DOHH2 (cell line): ENCODE data around the gene BTBD6.

Source experiments
- H3F3A ChIP-seq: fragments of 200-600 bp; sonication (generic), shearing (Covaris generic); 2 replicates; pipeline ENCODE4 v1.6.0; 2016; ENCODE audit warnings: antibody characterized with exemption, mild to moderate bottlenecking; ENCODE audit not compliant: control insufficient read depth, insufficient read depth
- H3K27ac ChIP-seq: fragments of 200-600 bp; sonication (generic); 2 replicates; pipeline ENCODE4 v1.5.1; 2014; ENCODE audit warnings: low read depth, mild to moderate bottlenecking, low read length, moderate library complexity
- H3K27me3 ChIP-seq: fragments of 200-600 bp; sonication (generic); 2 replicates; pipeline ENCODE4 v1.6.1; 2014; ENCODE audit warnings: mild to moderate bottlenecking, low read length, mixed read lengths; ENCODE audit not compliant: control insufficient read depth
- H3K36me3 ChIP-seq: fragments of 200-600 bp; sonication (generic); 2 replicates; pipeline ENCODE4 v1.6.1; 2014; ENCODE audit warnings: mild to moderate bottlenecking, low read length, moderate library complexity, mixed read lengths; ENCODE audit not compliant: control insufficient read depth
- H3K4me1 ChIP-seq: fragments of 200-600 bp; sonication (generic); 2 replicates; pipeline ENCODE4 v1.6.1; 2014; ENCODE audit warnings: mild to moderate bottlenecking, low read length, mixed read lengths; ENCODE audit not compliant: control insufficient read depth
- H3K4me2 ChIP-seq: fragments of 200-600 bp; sonication (generic); 2 replicates; pipeline ENCODE4 v1.6.0; 2014; ENCODE audit warnings: mild to moderate bottlenecking, low read length, moderate library complexity
- H3K4me3 ChIP-seq: fragments of 200-600 bp; sonication (generic); 2 replicates; pipeline ENCODE4 v1.5.1; 2014; ENCODE audit warnings: mild to moderate bottlenecking, low read length, mixed read lengths
- H3K79me2 ChIP-seq: fragments of 200-600 bp; sonication (generic); 2 replicates; pipeline ENCODE4 v1.6.1; 2014; ENCODE audit warnings: mild to moderate bottlenecking, low read length, mixed read lengths; ENCODE audit not compliant: control insufficient read depth
- H3K9me2 ChIP-seq: fragments of 200-600 bp; sonication (generic); replicated peaks from 2 replicates; pipeline ENCODE4 v1.6.1; 2014; ENCODE audit warnings: mild to moderate bottlenecking, low read length, mixed read lengths; ENCODE audit not compliant: control insufficient read depth
- H3K9me3 ChIP-seq: fragments of 200-600 bp; sonication (generic); 2 replicates; pipeline ENCODE4 v1.6.1; 2014; ENCODE audit warnings: antibody characterized with exemption, low read length, mixed read lengths; ENCODE audit not compliant: control insufficient read depth, insufficient read depth
- H4K20me1 ChIP-seq: fragments of 200-600 bp; sonication (generic); 2 replicates; pipeline ENCODE4 v1.6.0; 2014; ENCODE audit warnings: low read depth, mild to moderate bottlenecking, antibody characterized with exemption, low read length, moderate library complexity; ENCODE audit not compliant: control insufficient read depth, insufficient read depth
- EZH2phosphoT487 ChIP-seq: fragments of 200-600 bp; sonication (generic); IDR thresholded peaks from 2 replicates; pipeline ENCODE4 v1.6.1; 2017; ENCODE audit warnings: borderline replicate concordance, mild to moderate bottlenecking, antibody characterized with exemption, low read length, moderate library complexity, mixed read lengths
- TF ChIP-seq, protein P1 (sequence below): fragments of 200-600 bp; sonication (generic); IDR thresholded peaks from one replicate; pipeline ENCODE4 v1.5.1; 2014; ENCODE audit warnings: antibody characterized with exemption, mild to moderate bottlenecking, low read depth, low read length; ENCODE audit not compliant: poor library complexity, severe bottlenecking

Gene BTBD6

DNA sequence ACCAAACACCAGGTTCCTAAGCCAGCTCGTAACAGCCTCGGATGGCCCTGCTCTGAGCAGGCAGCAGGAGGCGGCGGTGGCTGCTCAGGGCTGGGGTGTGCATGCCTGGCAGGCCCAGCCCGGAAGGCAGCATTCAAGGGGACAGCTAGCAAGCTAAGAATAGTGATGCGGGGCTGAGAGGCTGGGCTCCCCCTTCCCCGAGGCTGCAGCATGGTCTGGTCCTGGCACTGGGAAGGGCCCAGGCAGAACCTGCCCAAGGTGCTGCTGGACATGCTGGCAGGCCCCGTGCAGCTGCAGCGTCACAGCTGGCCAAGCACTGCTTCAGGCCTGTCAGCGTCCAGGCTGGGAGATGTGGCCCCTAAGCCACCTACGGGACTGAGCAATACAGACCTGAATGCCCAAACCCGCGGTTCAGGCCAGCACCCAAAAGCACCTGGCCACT is 40.9 kb upstream of the BTBD6 start:
- TF ChIP-seq, protein P1, sequence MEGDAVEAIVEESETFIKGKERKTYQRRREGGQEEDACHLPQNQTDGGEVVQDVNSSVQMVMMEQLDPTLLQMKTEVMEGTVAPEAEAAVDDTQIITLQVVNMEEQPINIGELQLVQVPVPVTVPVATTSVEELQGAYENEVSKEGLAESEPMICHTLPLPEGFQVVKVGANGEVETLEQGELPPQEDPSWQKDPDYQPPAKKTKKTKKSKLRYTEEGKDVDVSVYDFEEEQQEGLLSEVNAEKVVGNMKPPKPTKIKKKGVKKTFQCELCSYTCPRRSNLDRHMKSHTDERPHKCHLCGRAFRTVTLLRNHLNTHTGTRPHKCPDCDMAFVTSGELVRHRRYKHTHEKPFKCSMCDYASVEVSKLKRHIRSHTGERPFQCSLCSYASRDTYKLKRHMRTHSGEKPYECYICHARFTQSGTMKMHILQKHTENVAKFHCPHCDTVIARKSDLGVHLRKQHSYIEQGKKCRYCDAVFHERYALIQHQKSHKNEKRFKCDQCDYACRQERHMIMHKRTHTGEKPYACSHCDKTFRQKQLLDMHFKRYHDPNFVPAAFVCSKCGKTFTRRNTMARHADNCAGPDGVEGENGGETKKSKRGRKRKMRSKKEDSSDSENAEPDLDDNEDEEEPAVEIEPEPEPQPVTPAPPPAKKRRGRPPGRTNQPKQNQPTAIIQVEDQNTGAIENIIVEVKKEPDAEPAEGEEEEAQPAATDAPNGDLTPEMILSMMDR, result no peak
- no peak for TF ChIP-seq EZH2phosphoT487
- H3K4me2 ChIP-seq, result no peak overlapping the region
- H3K4me1 ChIP-seq, result no peaks in the 10 kb centered on the region
- H4K20me1 ChIP-seq, result no peaks in the 10 kb centered on the region; the same call in 1 of the 2 replicates
- H3K9me3 ChIP-seq, result no peaks in the 10 kb centered on the region
- peaks cover 2% of the 10 kb centered on the region; the same call in 1 of the 2 replicates for H3K27me3 ChIP-seq
- H3K36me3 ChIP-seq, result no peaks in the 10 kb centered on the region
- no peaks in the 10 kb centered on the region for H3K9me2 ChIP-seq
- H3K79me2 ChIP-seq, result no peaks in the 10 kb centered on the region
- H3K27ac ChIP-seq, result no peak overlapping the region
- H3F3A ChIP-seq, result no peaks in the 10 kb centered on the region
- no peak overlapping the region for H3K4me3 ChIP-seq

DNA sequence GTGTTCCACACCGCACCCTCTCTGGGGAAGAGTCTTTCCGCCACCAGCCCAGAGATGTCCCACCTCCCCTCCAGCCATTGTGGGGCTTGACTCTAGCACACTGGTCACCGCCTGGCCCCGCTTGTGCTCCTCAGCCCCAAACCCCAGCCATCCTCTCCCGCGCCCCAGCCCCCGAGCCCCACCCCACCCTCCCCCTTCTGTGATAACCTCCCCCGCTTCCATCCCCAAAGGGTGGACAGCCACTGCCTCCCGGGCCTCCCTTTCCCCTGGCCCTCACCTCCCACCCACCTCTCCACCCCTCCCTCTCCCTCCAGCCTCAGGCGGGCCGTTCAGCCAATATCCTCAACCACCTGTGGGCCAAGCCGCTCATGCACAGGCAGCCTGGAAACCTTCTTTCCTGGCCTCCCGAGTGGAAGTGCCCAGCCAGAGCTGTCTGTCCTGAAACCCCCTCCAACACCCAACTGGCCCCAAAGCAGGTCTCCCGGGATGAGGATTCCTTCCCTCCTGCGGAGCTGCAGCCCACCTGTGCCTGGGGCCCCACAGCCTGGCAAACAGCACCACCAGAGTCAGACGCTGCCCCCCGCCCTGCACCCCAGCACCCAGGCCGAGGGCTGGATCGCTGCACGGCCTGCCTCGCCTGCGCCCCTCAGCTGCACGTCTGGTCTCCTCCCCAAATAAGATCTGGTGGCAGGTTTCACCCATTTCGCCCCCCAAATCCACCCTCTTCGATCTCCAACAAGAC is 40.2 kb upstream of the BTBD6 start:
- Histone ChIP-seq H3K4me3 (no peak overlapping the region), H3K4me2 (no peak overlapping the region), H4K20me1 (no peaks in the 10 kb centered on the region), H3K36me3 (no peaks in the 10 kb centered on the region), H3K27ac (no peak overlapping the region), H3K9me3 (no peaks in the 10 kb centered on the region), H3K79me2 (no peaks in the 10 kb centered on the region), H3K27me3 (no peaks in the 10 kb centered on the region), H3K9me2 (no peaks in the 10 kb centered on the region), H3F3A (no peaks in the 10 kb centered on the region), H3K4me1 (no peaks in the 10 kb centered on the region)
- TF ChIP-seq, protein P1, result no peak
- no peak for TF ChIP-seq EZH2phosphoT487

DNA sequence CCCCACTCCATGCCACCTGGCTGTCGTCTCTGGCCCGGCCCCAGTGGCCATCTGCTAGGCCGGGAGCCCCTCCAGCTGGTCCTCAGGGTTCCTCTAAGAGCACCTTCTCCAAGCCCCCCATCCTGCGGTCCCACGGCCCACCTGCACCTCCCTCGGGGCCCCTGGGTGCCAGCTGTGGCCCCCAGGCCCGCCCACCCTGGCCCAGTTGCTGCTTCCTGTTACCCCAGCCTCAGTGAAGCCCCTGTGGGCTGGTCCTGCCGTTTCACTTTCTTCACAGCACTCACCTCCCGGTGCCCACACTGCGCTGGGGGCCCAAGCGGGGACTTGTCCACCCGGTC is 39.6 kb upstream of the BTBD6 start:
- Histone ChIP-seq H3K9me2 (no peaks in the 10 kb centered on the region), H3K36me3 (no peaks in the 10 kb centered on the region), H3K4me2 (no peak overlapping the region), H3K27ac (no peak overlapping the region), H3K27me3 (no peaks in the 10 kb centered on the region), H4K20me1 (no peaks in the 10 kb centered on the region), H3K4me3 (no peak overlapping the region), H3K9me3 (no peaks in the 10 kb centered on the region), H3F3A (no peaks in the 10 kb centered on the region), H3K79me2 (no peaks in the 10 kb centered on the region), H3K4me1 (no peaks in the 10 kb centered on the region)
- no peak for TF ChIP-seq EZH2phosphoT487
- TF ChIP-seq, protein P1, result no peak
